ENCODE measurements around the gene NECAP2.
"Not testable (repeated sequence)": the region's sequence is repeated elsewhere in the genome, so short reads cannot be mapped to it uniquely, and the experiment has no call there.

- TF ChIP-seq CTCF, POLR2A (IDR thresholded peaks at IDR 0.05): not testable (repeated sequence)
Measured at GRCh38 chr1:16454909-16455308, 14.4 kb downstream of the NECAP2 start.

Measured in uterus (tissue), 2 donors.